Measurements from ENCODE around the gene AKAP1.

Gene AKAP1, protein sequence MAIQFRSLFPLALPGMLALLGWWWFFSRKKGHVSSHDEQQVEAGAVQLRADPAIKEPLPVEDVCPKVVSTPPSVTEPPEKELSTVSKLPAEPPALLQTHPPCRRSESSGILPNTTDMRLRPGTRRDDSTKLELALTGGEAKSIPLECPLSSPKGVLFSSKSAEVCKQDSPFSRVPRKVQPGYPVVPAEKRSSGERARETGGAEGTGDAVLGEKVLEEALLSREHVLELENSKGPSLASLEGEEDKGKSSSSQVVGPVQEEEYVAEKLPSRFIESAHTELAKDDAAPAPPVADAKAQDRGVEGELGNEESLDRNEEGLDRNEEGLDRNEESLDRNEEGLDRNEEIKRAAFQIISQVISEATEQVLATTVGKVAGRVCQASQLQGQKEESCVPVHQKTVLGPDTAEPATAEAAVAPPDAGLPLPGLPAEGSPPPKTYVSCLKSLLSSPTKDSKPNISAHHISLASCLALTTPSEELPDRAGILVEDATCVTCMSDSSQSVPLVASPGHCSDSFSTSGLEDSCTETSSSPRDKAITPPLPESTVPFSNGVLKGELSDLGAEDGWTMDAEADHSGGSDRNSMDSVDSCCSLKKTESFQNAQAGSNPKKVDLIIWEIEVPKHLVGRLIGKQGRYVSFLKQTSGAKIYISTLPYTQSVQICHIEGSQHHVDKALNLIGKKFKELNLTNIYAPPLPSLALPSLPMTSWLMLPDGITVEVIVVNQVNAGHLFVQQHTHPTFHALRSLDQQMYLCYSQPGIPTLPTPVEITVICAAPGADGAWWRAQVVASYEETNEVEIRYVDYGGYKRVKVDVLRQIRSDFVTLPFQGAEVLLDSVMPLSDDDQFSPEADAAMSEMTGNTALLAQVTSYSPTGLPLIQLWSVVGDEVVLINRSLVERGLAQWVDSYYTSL
- total RNA-seq = 33.2 to 70.3 (median 49.9) reads per million in 4 experiments

- DNase-seq = peak; percentile 92
These were observed at the start of gene AKAP1 for GRCh38 chr17:57084802-57085447. Gene AKAP1 (plus strand): TSS chr17:57085246. CDS start chr17:57105465, 20,219 bp downstream.

DNA sequence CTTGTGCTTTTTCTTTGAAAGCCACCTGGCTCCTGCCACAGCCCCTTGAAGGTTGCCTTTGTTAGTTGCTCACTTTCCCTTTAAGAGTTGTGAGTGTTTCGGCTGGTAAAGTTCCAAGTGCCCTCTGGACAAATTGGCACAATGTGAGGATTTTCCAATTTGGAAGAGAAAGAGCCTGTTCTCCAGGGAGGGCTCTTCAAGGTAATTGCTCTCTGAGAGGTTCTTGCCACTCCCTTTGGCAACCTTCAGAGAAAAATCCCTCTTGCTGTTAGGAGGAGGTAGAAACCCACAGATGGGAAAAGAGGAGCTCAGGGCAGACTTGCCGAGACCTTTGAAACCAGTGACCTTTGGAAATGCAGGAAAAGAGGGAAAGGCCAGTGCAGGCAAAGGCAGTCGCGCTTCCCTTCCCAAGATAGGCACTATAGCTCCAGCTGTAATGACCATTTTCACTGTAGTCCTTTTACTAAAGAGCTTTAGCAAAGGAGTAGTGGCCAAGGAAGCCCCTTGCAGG, 49.0 kb upstream of the AKAP1 start:
- no peak for DNase-seq

GRCh38 chr17:57037411-57037810, 47.6 kb upstream of the AKAP1 start:
- no peak for DNase-seq

- DNase-seq = no peak
These were observed 46.6 kb upstream of the AKAP1 start for GRCh38 chr17:57038486-57038885.

DNA sequence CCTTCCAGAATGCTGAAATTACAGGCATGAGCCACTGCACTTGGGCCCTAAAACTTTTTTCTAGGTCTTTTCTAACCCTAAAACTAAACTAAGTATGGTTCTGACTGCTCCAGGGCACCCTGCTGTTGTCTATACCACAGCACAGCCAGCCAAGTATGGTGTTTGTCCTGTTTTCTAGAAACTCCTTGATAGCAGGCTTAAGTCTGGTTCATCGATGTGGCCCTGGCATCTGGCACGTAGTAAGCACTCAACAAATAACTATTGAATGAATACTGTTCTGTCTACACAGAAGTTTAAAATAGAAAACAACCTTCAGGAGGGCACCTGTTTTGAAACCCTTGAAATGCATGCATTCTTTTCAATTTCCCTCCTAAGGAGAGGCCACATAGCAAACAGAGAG, 44.5 kb upstream of the AKAP1 start:
- DNase-seq = no peak

DNA sequence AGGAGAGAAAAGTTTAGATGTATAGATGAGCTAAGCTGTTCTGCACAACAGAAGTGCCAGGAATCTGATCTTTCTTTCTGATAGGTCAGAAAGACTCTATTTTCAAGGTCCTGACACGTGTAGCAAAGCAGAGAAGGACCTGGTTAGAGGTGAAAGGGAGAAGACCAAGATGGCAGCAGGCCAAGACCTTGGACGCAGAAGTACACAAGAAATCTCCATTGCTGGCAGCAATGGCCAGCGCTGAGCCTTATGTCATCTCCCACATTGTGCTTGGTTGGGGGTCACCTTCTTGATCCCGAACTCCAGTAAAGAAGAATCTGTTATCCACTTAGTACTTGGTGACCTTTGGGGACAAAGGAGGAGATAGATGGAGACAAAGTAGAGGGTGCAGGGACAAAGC, 41.8 kb upstream of the AKAP1 start:
- no peak for DNase-seq

DNA sequence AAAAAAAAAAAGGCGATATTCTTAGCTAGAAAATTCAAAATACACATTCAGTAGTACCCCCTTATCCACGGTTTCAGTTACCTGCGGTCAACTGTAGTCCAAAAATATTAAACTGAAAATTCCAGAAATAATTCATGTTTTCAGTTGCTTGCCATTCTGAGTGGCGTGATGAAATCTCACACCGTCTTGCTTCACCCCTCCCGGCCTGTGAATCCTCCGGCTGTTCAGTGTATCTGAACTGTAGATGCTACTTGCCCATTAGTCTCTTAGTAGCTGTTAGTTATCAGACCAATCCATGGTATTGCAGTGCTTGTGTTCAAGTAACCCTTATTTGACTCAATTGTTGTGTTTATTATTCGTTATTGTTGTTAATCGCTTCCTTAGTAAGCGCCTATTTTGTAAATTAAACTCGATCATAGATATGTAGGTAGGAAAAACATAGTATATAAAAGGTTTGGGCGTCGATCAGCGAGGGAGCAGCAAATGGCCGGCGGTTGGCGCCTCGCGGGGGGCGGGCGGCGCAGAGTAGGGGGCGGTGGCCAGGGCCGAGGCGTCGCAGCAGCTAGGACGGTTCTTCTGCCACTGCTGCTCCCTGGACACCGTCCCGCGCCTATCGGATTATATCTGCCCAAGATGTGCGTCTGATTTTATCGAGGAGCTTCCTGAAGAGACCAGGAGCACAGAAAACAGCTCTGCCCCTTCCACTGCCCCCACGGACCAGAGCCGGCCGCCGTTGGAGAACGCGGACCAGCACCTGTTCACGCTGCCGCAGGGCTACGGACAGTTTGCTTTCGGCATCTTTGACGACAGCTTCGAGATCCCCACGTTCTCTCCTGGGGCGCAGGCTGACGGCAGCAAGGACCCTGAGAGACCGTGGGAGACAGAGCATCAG, 39.8 kb upstream of the AKAP1 start:
- DNase-seq = no peak

GRCh38 chr17:57045868-57046704, 39.0 kb upstream of the AKAP1 start:
- no peak for DNase-seq

- no peak for DNase-seq
These were observed 38.3 kb upstream of the AKAP1 start for GRCh38 chr17:57046749-57047148.

DNA sequence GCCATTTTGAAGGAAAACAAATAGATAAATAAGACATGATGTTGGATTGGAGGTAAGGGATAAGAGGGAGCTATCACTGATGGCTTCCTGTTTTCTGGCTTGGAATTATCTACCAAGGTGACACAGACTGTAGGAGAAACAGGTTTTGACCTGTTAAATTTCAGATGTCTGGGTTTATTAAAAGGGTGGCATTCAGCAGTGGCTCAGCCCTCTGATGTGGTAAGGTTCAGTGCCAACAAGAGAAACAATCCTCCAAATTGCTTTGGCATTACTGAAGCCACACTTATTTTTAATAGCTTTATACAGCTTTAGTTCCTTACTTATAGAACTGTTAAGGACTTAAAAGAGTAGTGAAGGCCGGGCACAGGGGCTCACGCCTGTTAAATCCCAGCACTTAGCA, 37.0 kb upstream of the AKAP1 start:
- DNase-seq = no peak

DNA sequence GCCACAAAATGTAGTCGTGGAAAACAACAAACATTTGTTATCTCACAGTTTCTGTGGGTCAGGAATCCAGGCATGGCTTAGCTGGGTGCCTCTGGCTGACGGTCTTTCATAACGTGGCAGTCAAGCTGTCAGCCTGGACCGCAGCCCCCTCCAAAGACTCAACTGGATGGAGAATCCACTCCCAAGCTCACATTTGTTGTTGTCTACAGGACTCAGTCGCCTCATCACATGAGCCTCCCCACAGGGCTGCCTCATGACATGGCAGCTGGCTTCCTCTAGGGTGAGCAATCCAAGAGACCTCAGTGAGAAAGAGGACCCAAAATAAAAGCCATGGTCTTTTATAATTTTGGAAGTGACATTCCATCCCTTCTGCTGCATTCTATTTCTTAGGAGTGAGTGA, 34.7 kb upstream of the AKAP1 start:
- no peak for DNase-seq

DNA sequence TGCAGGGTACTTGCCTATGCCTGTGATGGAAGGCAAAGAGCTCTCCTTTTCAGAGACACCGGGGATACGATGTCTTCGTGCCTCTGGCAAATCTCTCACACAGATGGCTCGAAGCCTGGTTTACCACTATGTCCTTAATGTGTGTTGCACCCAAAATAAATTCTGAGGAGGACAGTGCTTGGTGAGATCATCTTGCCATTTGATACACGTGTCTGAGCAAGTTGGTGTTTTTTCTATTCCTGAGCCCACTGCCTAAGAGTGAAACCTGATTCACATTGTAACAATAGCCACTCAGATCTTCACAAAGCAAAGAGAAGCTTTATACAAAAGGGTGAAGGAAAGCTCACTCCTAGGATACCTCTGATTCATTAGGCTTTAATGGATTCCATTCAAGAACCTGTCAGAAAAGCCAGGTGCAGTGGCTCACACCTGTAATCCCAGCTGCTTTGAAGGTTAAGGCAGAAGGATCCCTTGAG, 33.1 kb upstream of the AKAP1 start:
- no peak for DNase-seq

GRCh38 chr17:57062865-57063264, 22.2 kb upstream of the AKAP1 start:
- DNase-seq = no peak

GRCh38 chr17:57067162-57067561, 17.9 kb upstream of the AKAP1 start:
- no peak for DNase-seq

DNA sequence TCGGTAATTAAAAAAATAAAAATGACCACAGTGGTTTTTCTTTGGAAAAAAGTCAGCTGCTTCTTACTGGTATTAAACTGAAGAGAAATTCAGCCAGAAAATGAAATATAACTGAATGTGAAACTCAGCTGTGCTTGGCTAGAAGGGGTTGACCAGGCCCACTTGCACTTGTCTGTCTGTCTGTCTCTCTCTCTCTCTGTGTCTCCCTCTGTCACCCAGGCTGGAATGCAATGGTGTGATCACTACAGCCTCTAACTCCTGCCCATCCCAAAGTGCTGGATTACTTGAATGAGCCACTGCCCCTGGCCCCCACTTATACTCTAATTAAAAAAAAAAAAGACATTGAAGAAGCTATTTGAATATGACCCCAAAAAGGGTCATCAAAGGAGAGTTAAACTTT, 17.3 kb upstream of the AKAP1 start:
- no peak for DNase-seq

DNA sequence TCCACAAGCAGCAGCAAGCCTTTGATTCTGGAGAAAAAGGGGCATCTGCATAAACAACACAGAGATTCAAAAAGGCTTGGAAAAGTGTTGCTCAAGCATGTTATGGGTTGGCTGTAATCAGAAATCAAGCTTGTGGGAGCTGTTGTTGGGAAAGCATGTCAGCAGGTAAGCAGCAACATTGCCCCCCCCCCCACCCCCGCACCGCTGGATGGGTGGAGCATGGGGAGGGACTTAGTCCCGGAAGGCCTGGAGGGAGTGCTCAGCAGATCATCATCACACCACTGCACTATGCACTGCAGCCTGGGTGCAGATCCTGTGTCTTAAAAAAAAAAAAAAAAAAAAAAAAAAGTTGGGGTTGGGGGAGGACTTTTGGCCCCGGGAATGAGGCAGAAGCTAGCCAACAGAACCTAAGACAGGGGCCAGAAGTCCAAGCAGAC, 16.8 kb upstream of the AKAP1 start:
- no peak for DNase-seq

- no peak for DNase-seq
These were observed 16.3 kb upstream of the AKAP1 start for GRCh38 chr17:57068707-57069106.

GRCh38 chr17:57071991-57072944, 12.8 kb upstream of the AKAP1 start:
- DNase-seq = no peak

- no peak for DNase-seq
These were observed 11.4 kb upstream of the AKAP1 start for GRCh38 chr17:57073626-57074025.

DNA sequence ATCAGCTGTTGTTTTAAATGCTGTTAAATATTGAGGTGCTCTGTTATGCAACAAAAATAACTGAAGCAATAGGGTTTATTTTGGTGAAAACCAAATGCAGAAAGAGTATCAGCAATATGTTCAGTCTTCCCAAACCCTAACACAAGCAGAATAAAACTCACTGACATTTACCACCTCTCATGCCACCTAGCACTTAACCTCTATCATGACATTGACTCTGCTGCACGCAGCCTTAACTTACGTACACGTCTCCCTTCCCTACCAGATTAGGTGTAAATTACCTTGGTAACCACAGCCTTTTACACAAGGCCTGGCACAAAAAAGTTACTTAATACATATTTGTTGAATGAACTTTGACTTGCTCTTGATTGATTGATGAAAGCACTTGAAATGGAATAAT, 9.9 kb upstream of the AKAP1 start:
- DNase-seq = no peak

All from effector CD8-positive, alpha-beta T cell (primary cell).